HCT116 (cell line): ENCODE measurements around the gene CYSLTR2. TPM values are rescaled to one million over a fixed set of nuclear protein-coding genes. Genes with fewer than 3 reads are reported as not detected.

Experiments used
- ATAC-seq: fragments of 200-7000 bp; cut with Tn5 transposase; 2 replicates; pipeline ENCODE4 v1.9.1; 2020; ENCODE audit warnings: mild to moderate bottlenecking, moderate library complexity
- BruUV-seq: library from RNA; stranded (reverse); fragments of 400-500 nt; replicated peaks from 2 replicates; lab custom pipeline; 2021; lab: Mats Ljungman, UMichigan
- CTCF ChIA-PET: fragments of 300-600 bp; sonication (Branson Sonifier 250); formaldehyde crosslinking; loops from one replicate; lab custom pipeline; 2021; ENCODE audit warnings: antibody characterized with exemption; lab: Charles Lee
- POLR2A ChIA-PET: fragments of 300-600, 350-600 bp; sonication (Branson Sonifier 250); formaldehyde crosslinking; loops from one replicate; lab custom pipeline; 2021; ENCODE audit warnings: antibody characterized with exemption; lab: Charles Lee
- RAD21 ChIA-PET, 2 experiments: fragments of 300-600 bp; sonication (Branson Sonifier 250); formaldehyde crosslinking; loops; one replicate each; lab custom pipeline; 2023; ENCODE audit warnings: low total read pairs in 2 of 2; ENCODE audit not compliant: uncharacterized antibody in 2 of 2, unreplicated experiment in 2 of 2, low non-redundant PET in 1 of 2; lab: Charles Lee
- DNase-seq: peaks from one replicate; pipeline ENCODE4 v3.0.0-alpha.2; 2010; ENCODE audit warnings: low read depth, low spot score
- H2AFZ ChIP-seq: fragments of 200-600 bp; shearing (Covaris generic), sonication (generic); 2 replicates; pipeline ENCODE4 v1.6.1; 2017; ENCODE audit warnings: low read depth, mixed run types, mixed read lengths, antibody characterized with exemption, low read length; ENCODE audit not compliant: poor library complexity, severe bottlenecking
- H3K27ac ChIP-seq: 2 replicates; pipeline ENCODE4 v1.5.1; 2012; ENCODE audit warnings: low read depth, low read length
- H3K27me3 ChIP-seq: fragments of 200-600 bp; sonication (generic); 2 replicates; pipeline ENCODE4 v1.6.1; 2016; ENCODE audit warnings: mixed run types, low read length, mixed read lengths; ENCODE audit not compliant: insufficient read depth
- H3K36me3 ChIP-seq, 2 experiments: fragments of 200-500 bp in 1 of 2; fragments of 200-600 bp in 1 of 2; sonication (Bioruptor generic) in 1 of 2; sonication (generic) in 1 of 2; 2 replicates each; pipeline versions ENCODE4 v1.5.1 to v1.6.1; 2014 to 2016; ENCODE audit warnings: low read length in 2 of 2, inconsistent platforms in 1 of 2, mixed read lengths in 1 of 2, mixed run types in 1 of 2; ENCODE audit not compliant: insufficient read depth in 2 of 2, control insufficient read depth in 1 of 2
- H3K4me1 ChIP-seq, 2 experiments: fragments of 200-600 bp in 1 of 2; sonication (generic) in 1 of 2; 2 replicates each; pipeline versions ENCODE4 v1.5.1 to v1.6.1; 2012 to 2017; ENCODE audit warnings: low read length in 2 of 2, inconsistent platforms in 1 of 2, mild to moderate bottlenecking in 1 of 2, mixed read lengths in 1 of 2, mixed run types in 1 of 2, moderate library complexity in 1 of 2; ENCODE audit not compliant: insufficient read depth in 2 of 2, control insufficient read depth in 1 of 2
- H3K4me2 ChIP-seq: fragments of 200-600 bp; sonication (generic); 2 replicates; pipeline ENCODE4 v1.6.1; 2017; ENCODE audit warnings: mixed run types, low read length, mixed read lengths
- H3K4me3 ChIP-seq, 2 experiments: fragments of 200-600 bp in 1 of 2; sonication (generic) in 1 of 2; replicated peaks in 1 of 2; 2 replicates each; pipeline ENCODE4 v1.5.1; 2011 to 2016; ENCODE audit warnings: low read length in 2 of 2, control low read depth in 1 of 2, low read depth in 1 of 2, mild to moderate bottlenecking in 1 of 2, mixed read lengths in 1 of 2, mixed run types in 1 of 2
- H3K79me2 ChIP-seq: fragments of 200-600 bp; sonication (generic); 2 replicates; pipeline ENCODE4 v1.6.1; 2017; ENCODE audit warnings: mild to moderate bottlenecking, mixed run types, low read length, moderate library complexity, mixed read lengths; ENCODE audit not compliant: insufficient read depth
- H3K9ac ChIP-seq: fragments of 200-600 bp; sonication (generic); 2 replicates; pipeline ENCODE4 v1.6.1; 2016; ENCODE audit warnings: low read length, mixed read lengths
- H3K9me2 ChIP-seq: fragments of 200-600 bp; sonication (generic), shearing (Covaris generic); 2 replicates; pipeline ENCODE4 v1.6.1; 2017; ENCODE audit warnings: mixed run types, mild to moderate bottlenecking, moderate library complexity; ENCODE audit not compliant: insufficient read depth
- H3K9me3 ChIP-seq, 2 experiments: fragments of 200-500 bp in 1 of 2; fragments of 200-600 bp in 1 of 2; sonication (Bioruptor generic) in 1 of 2; sonication (generic) in 1 of 2; 2 replicates each; pipeline ENCODE4 v1.6.1; 2014 to 2017; ENCODE audit warnings: low read length in 2 of 2, mixed read lengths in 2 of 2, inconsistent platforms in 1 of 2, low read depth in 1 of 2, mild to moderate bottlenecking in 1 of 2, mixed run types in 1 of 2, moderate library complexity in 1 of 2; ENCODE audit not compliant: control insufficient read depth in 1 of 2, insufficient read depth in 1 of 2
- H4K20me1 ChIP-seq: fragments of 200-600 bp; sonication (generic), shearing (Covaris generic); 2 replicates; pipeline ENCODE4 v1.6.1; 2017; ENCODE audit warnings: mixed run types, mild to moderate bottlenecking, moderate library complexity; ENCODE audit not compliant: insufficient read depth
- ATF3 ChIP-seq: IDR thresholded peaks from 2 replicates; pipeline ENCODE4 v1.6.1; 2012
- CBX3 ChIP-seq: IDR thresholded peaks from 2 replicates; pipeline ENCODE4 v1.6.1; 2012; ENCODE audit warnings: low read depth
- CEBPB ChIP-seq: IDR thresholded peaks from 2 replicates; pipeline ENCODE4 v1.6.1; 2012; ENCODE audit warnings: low read depth
- EGR1 ChIP-seq: IDR thresholded peaks from 2 replicates; pipeline ENCODE4 v1.6.1; 2012; ENCODE audit warnings: low read depth
- ELF1 ChIP-seq: IDR thresholded peaks from 2 replicates; pipeline ENCODE4 v1.6.1; 2012; ENCODE audit warnings: low read depth, borderline replicate concordance
- EZH2phosphoT487 ChIP-seq: fragments of 200-600 bp; IDR thresholded peaks from 2 replicates; pipeline ENCODE4 v1.6.1; 2018; ENCODE audit warnings: antibody characterized with exemption, borderline replicate concordance
- FOSL1 ChIP-seq: IDR thresholded peaks from 2 replicates; pipeline ENCODE4 v1.6.1; 2012; ENCODE audit warnings: low read depth
- JUND ChIP-seq: IDR thresholded peaks from 2 replicates; pipeline ENCODE4 v1.6.1; 2012
- POLR2A ChIP-seq: IDR thresholded peaks from 2 replicates; pipeline ENCODE4 v1.7.0; 2011; ENCODE audit warnings: borderline replicate concordance; ENCODE audit not compliant: insufficient read depth, insufficient read length; ENCODE audit errors: extremely low read depth
- RAD21 ChIP-seq: IDR thresholded peaks from 2 replicates; pipeline ENCODE4 v1.6.1; 2012; ENCODE audit warnings: low read depth, mild to moderate bottlenecking
- SIN3A ChIP-seq: IDR thresholded peaks from 2 replicates; pipeline ENCODE4 v1.6.1; 2012; ENCODE audit warnings: low read depth
- SP1 ChIP-seq: IDR thresholded peaks from 2 replicates; pipeline ENCODE4 v1.6.1; 2012; ENCODE audit warnings: low read depth
- TCF7L2 ChIP-seq: IDR thresholded peaks from 2 replicates; pipeline ENCODE4 v1.7.0; 2011; ENCODE audit warnings: borderline replicate concordance, inconsistent platforms; ENCODE audit not compliant: insufficient read depth, insufficient read length; ENCODE audit errors: extremely low read depth
- YY1 ChIP-seq: IDR thresholded peaks from 2 replicates; pipeline ENCODE4 v1.6.1; 2011; ENCODE audit warnings: low read length, low read depth, moderate library complexity, mild to moderate bottlenecking; ENCODE audit not compliant: insufficient replicate concordance; ENCODE audit errors: extremely low read depth
- ZFX ChIP-seq: fragments of 450-650 bp; IDR thresholded peaks from 2 replicates; pipeline ENCODE4 v1.6.1; 2017
- ZNF274 ChIP-seq: fragments of 200-500 bp; sonication (Bioruptor generic); IDR thresholded peaks from 2 replicates; pipeline ENCODE4 v1.6.1; 2014; ENCODE audit warnings: mild to moderate bottlenecking, low read depth, low read length, inconsistent platforms
- intact Hi-C: fragments of 100-400 bp; cut with micrococcal nuclease; formaldehyde crosslinking; loops from 2 replicates; pipeline ENCODE4 v1.10.0; 2022
- total RNA-seq: library from RNA; stranded (reverse); gene quantifications from one replicate; pipeline ENCODE4 v1.2.1, GENCODE V29; 2021; ENCODE audit not compliant: unreplicated experiment
- TF ChIP-seq, protein P1 (sequence below): IDR thresholded peaks from 2 replicates; pipeline ENCODE4 v1.6.1; 2011; ENCODE audit warnings: mild to moderate bottlenecking, low read length, moderate library complexity; ENCODE audit not compliant: insufficient replicate concordance; ENCODE audit errors: extremely low read depth
- TF ChIP-seq, protein P2 (sequence below): IDR thresholded peaks from 2 replicates; pipeline ENCODE4 v1.6.1; 2012

Gene CYSLTR2
- total RNA-seq, 1 experiment from 2014 or later = not detected

DNA sequence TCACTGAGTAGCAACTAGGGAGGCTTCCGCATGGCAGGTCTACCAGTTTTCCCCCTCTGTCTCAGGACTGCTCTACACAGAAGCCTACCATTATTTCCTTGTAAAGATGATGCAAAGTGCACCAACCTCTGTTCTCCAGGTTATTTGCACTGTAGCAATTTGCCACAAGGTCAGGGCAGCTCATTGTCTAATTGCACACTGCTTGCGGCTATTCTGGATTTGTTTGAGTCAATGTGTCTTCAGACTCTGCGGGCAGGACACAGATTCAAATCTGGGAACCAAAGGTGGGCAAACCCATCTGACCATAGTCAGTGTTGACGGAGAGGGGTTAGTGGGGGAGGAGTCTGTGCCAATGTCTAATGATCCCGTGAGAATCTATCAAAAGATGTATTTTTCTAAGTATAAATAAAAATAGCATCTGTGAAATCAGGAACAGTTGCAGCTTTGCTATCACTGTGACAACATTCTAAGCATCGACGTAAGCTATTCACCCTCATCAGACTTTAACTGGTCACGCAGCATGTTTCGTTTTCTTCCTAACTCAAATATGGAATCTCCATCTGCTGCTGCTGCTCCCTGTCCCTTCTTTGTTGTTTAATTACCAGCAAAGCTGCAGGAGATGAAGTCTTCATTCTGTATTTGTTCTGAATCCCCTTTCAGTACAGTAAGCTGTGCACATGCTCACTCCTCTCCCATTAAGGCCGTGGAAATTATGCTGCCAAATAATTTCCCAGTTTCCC is 26.4 kb downstream of the CYSLTR2 start:
- BruUV-seq = no TSS peak
- Histone ChIP-seq H3K27me3 (peaks cover 31% of the 10 kb centered on the region; the same call in 1 of the 2 replicates), H3K36me3 (no peaks in the 10 kb centered on the region), H3K27ac (no peak overlapping the region), H4K20me1 (no peaks in the 10 kb centered on the region), H3K4me1 (no peaks in the 10 kb centered on the region), H3K79me2 (no peaks in the 10 kb centered on the region), H3K4me3 (no peak overlapping the region), H3K9me3 (no peaks in the 10 kb centered on the region), H3K9ac (no peak overlapping the region), H3K4me2 (no peak overlapping the region), H2AFZ (no peak overlapping the region), H3K9me2 (no peaks in the 10 kb centered on the region)
- no peak for TF ChIP-seq ZFX
- no peak for TF ChIP-seq CBX3
- no peak for TF ChIP-seq SP1
- no peak for TF ChIP-seq ZNF274
- TF ChIP-seq ATF3 = no peak
- TF ChIP-seq RAD21 = no peak
- TF ChIP-seq POLR2A = no peak
- TF ChIP-seq, protein P1, sequence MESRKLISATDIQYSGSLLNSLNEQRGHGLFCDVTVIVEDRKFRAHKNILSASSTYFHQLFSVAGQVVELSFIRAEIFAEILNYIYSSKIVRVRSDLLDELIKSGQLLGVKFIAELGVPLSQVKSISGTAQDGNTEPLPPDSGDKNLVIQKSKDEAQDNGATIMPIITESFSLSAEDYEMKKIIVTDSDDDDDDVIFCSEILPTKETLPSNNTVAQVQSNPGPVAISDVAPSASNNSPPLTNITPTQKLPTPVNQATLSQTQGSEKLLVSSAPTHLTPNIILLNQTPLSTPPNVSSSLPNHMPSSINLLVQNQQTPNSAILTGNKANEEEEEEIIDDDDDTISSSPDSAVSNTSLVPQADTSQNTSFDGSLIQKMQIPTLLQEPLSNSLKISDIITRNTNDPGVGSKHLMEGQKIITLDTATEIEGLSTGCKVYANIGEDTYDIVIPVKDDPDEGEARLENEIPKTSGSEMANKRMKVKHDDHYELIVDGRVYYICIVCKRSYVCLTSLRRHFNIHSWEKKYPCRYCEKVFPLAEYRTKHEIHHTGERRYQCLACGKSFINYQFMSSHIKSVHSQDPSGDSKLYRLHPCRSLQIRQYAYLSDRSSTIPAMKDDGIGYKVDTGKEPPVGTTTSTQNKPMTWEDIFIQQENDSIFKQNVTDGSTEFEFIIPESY = no peak
- TF ChIP-seq TCF7L2 = no peak
- TF ChIP-seq EZH2phosphoT487 = no peak
- TF ChIP-seq ELF1 = no peak
- TF ChIP-seq SIN3A = no peak
- TF ChIP-seq YY1 = no peak
- TF ChIP-seq EGR1 = no peak
- no peak for TF ChIP-seq CEBPB
- TF ChIP-seq FOSL1 = no peak
- TF ChIP-seq, protein P2, sequence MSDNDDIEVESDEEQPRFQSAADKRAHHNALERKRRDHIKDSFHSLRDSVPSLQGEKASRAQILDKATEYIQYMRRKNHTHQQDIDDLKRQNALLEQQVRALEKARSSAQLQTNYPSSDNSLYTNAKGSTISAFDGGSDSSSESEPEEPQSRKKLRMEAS = no peak
- TF ChIP-seq JUND = no peak
- intact Hi-C loops = no loop called here
- DNase-seq (no peak), ATAC-seq (no peak)
- POLR2A ChIA-PET = no interaction called here
- RAD21 ChIA-PET = no interaction called here
- CTCF ChIA-PET = no interaction called here
